HG02973 (cell line): Measurements from ENCODE around the gene ATG16L2.
"Not testable (repeated sequence)": the region's sequence is repeated elsewhere in the genome, so short reads cannot be mapped to it uniquely, and the experiment has no call there.

Source experiments
- ATAC-seq: cut with Tn5 transposase; IDR thresholded peaks from one replicate; pipeline ENCODE4 v1.9.1; 2021; ENCODE audit warnings: moderate library complexity; ENCODE audit not compliant: unreplicated experiment

The ATG16L2 gene

GRCh38 chr11:72779495-72780128, 34.6 kb upstream of the ATG16L2 start:
- no peak for ATAC-seq

GRCh38 chr11:72780296-72781062, 33.7 kb upstream of the ATG16L2 start:
- no peak for ATAC-seq

GRCh38 chr11:72781063-72781312, 33.2 kb upstream of the ATG16L2 start:
- no peak for ATAC-seq

- ATAC-seq, result no peak
Observed at GRCh38 chr11:72781313-72782080, 32.7 kb upstream of the ATG16L2 start.

- ATAC-seq, result no peak
Observed at GRCh38 chr11:72782081-72782920, 31.9 kb upstream of the ATG16L2 start.

GRCh38 chr11:72783144-72783905, 30.9 kb upstream of the ATG16L2 start:
- ATAC-seq, result no peak

- no peak for ATAC-seq
Observed at GRCh38 chr11:72784662-72785061, 29.5 kb upstream of the ATG16L2 start.

- ATAC-seq, result no peak
Observed at GRCh38 chr11:72786305-72787215, 27.7 kb upstream of the ATG16L2 start.

GRCh38 chr11:72787216-72788104, 26.8 kb upstream of the ATG16L2 start:
- ATAC-seq, result no peak

GRCh38 chr11:72788241-72788640, 26.0 kb upstream of the ATG16L2 start:
- no peak for ATAC-seq

- no peak for ATAC-seq
Observed at GRCh38 chr11:72789493-72790131, 24.6 kb upstream of the ATG16L2 start.

- not testable (repeated sequence) for ATAC-seq
Observed at GRCh38 chr11:72791228-72791627, 23.0 kb upstream of the ATG16L2 start.

GRCh38 chr11:72792437-72793021, 21.7 kb upstream of the ATG16L2 start:
- ATAC-seq, result no peak

GRCh38 chr11:72793076-72793424, 21.2 kb upstream of the ATG16L2 start:
- no peak for ATAC-seq

GRCh38 chr11:72793425-72794367, 20.5 kb upstream of the ATG16L2 start, which contains the start of gene STARD10:
Gene STARD10, minus strand, starts transcription at chr11:72794047. Its CDS starts 12,866 bp downstream, at chr11:72781181.
- ATAC-seq, result peak; percentile 80

GRCh38 chr11:72798361-72798760, 15.8 kb upstream of the ATG16L2 start:
- ATAC-seq, result no peak
